ENCODE data around the gene NANOGP8. TPM values are rescaled to one million over a fixed set of nuclear protein-coding genes. Genes with fewer than 3 reads are reported as not detected.

The NANOGP8 gene
- total RNA-seq, 1 experiment from 2014 or later = not detected

Other genes starting within 250 kb of the NANOGP8 start
- gene AQR, start 115.6 kb downstream of the NANOGP8 start, total RNA-seq (2014; rRNA removed; shearing (Covaris generic)) = 20.9 and 26.3 TPM in 2 replicates
- 28.7 and 30.2 TPM in 2 replicates for gene ZNF770, start 97.0 kb downstream of the NANOGP8 start, total RNA-seq (2014; rRNA removed; shearing (Covaris generic))

Measured in SK-MEL-5 (cell line).